NCI-H345 treated with DMSO at 0.1 percent for 48 hours (cell line): ENCODE data around the gene KCND3.

Source experiments
- DNase-seq: peaks from one replicate; lab custom pipeline; 2025; ENCODE audit not compliant: unreplicated experiment; lab: John Stamatoyannopoulos, UW

KCND3 gene

GRCh38 chr1:111988743-111989453, 570 bp downstream of the KCND3 start:
- peak; percentile 32 for DNase-seq

GRCh38 chr1:111988377-111988742, 1.1 kb downstream of the KCND3 start:
- no peak for DNase-seq

GRCh38 chr1:111987502-111987901, 2.0 kb downstream of the KCND3 start:
- DNase-seq: no peak

- no peak for DNase-seq
These were observed 6.0 kb downstream of the KCND3 start for GRCh38 chr1:111983500-111983899.

- no peak for DNase-seq
These were observed 7.0 kb downstream of the KCND3 start for GRCh38 chr1:111982428-111982827.

GRCh38 chr1:111981871-111982270, 7.6 kb downstream of the KCND3 start:
- no peak for DNase-seq

- DNase-seq: no peak
These were observed 8.4 kb downstream of the KCND3 start for GRCh38 chr1:111981090-111981489.

GRCh38 chr1:111980686-111981085, 8.8 kb downstream of the KCND3 start:
- no peak for DNase-seq

GRCh38 chr1:111978695-111979094, 10.8 kb downstream of the KCND3 start:
- no peak for DNase-seq

- no peak for DNase-seq
These were observed 12.1 kb downstream of the KCND3 start for GRCh38 chr1:111977378-111977777.

- peak; percentile 73 for DNase-seq
These were observed 12.6 kb downstream of the KCND3 start for GRCh38 chr1:111976842-111977241.

GRCh38 chr1:111976332-111976731, 13.1 kb downstream of the KCND3 start:
- DNase-seq: peak; percentile 47

GRCh38 chr1:111973150-111973790, 16.2 kb downstream of the KCND3 start:
- DNase-seq: no peak

GRCh38 chr1:111971396-111971795, 18.1 kb downstream of the KCND3 start:
- DNase-seq: no peak

GRCh38 chr1:111968511-111968910, 21.0 kb downstream of the KCND3 start:
- no peak for DNase-seq

- DNase-seq: no peak
These were observed 21.6 kb downstream of the KCND3 start for GRCh38 chr1:111967886-111968285.

GRCh38 chr1:111967067-111967690, 22.3 kb downstream of the KCND3 start:
- no peak for DNase-seq

- DNase-seq: no peak
These were observed 23.6 kb downstream of the KCND3 start for GRCh38 chr1:111965781-111966443.

GRCh38 chr1:111963985-111964738, 25.3 kb downstream of the KCND3 start:
- no peak for DNase-seq

- no peak for DNase-seq
These were observed 27.5 kb downstream of the KCND3 start for GRCh38 chr1:111961773-111962565.
